C4-2B (cell line): ENCODE measurements around the gene LDLR.

ENCODE experiments used
- CTCF ChIP-seq: fragments of 450-650 bp; conservative IDR thresholded peaks from 2 replicates; pipeline ENCODE4 v1.5.1; 2017; ENCODE audit warnings: mild to moderate bottlenecking
- ZFX ChIP-seq: fragments of 450-650 bp; IDR thresholded peaks from 2 replicates; pipeline ENCODE4 v1.6.1; 2017

DNA sequence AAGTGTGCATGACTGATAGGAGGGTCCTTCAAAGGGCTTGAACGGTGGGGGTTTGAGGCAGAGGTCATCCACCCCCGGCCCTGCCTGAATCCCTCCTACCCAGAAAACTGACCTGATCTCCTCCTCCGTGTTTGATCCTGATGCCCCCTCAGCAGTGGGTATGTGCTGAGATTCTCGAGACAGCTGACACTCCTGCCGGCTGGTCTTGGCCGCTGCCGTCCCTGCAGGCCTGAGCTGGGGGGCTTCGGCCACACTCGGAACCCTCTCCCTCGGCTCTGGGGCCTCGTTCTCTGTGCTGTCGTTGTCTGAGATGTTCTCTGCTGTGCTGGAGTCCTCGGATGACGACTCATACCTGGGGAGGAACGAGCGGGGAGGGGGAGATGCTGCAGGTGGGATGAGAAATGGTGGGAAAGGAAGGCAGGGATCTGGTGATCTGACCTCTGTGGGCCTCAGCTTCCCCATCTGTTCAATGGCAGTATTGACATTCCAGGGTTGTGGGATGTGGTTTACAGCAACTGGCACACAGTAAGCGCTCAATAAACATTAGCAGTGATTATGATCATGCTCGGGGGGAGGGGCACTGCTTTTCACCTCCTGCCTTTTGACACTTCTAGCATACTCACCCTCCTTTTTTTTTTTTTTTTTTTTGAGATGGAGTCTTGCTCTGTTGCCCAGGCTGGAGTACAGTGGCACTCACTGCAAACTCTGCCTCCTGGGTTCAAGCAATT is 87.4 kb downstream of the LDLR start:
- TF ChIP-seq CTCF (no peak), ZFX (no peak)
